Esophagus squamous epithelium (tissue), 5 donors: ENCODE measurements around the gene QPRT. TPM values are rescaled to one million over a fixed set of nuclear protein-coding genes. Genes with fewer than 3 reads are reported as not detected.

Experiments used
- DNase-seq: peaks from one replicate; lab custom pipeline; 2025; lab: John Stamatoyannopoulos, UW
- H3K27ac ChIP-seq, 4 donors: fragments of 200-600 bp; sonication (generic); one replicate each; pipeline ENCODE4 v1.5.1; 2016 to 2019; ENCODE audit warnings: mild to moderate bottlenecking in 1 of 4
- H3K27me3 ChIP-seq, 4 donors: fragments of 200-600 bp; sonication (generic); 1 replicate in 3 of 4; 2 replicates in 1 of 4; pipeline versions ENCODE4 v1.5.1 to v1.6.0; 2017 to 2021; ENCODE audit warnings: antibody characterized with exemption in 1 of 4
- H3K36me3 ChIP-seq, 3 donors: fragments of 200-600 bp; sonication (generic); one replicate each; pipeline ENCODE4 v1.5.1; 2016 to 2019
- H3K4me1 ChIP-seq, 3 donors: fragments of 200-600 bp; sonication (generic); one replicate each; pipeline ENCODE4 v1.5.1; 2017 to 2019
- H3K4me3 ChIP-seq, 4 donors: fragments of 200-600 bp; sonication (generic); 1 replicate in 3 of 4; 2 replicates in 1 of 4; pipeline ENCODE4 v1.5.1; 2016 to 2019; ENCODE audit warnings: mild to moderate bottlenecking in 2 of 4, moderate library complexity in 1 of 4
- H3K9me3 ChIP-seq, 3 donors: fragments of 200-600 bp; sonication (generic); one replicate each; pipeline ENCODE4 v1.5.1; 2016 to 2019
- CTCF ChIP-seq, 6 experiments: fragments of 450-650 bp in 4 of 6; fragments of 200-600 bp in 2 of 6; sonication (generic) in 2 of 6; IDR thresholded peaks; one replicate each; pipeline ENCODE4 v1.5.1; 2016 to 2019; ENCODE audit warnings: antibody characterized with exemption in 6 of 6, mild to moderate bottlenecking in 4 of 6, moderate library complexity in 4 of 6
- POLR2A ChIP-seq, 4 donors: fragments of 450-650 bp; IDR thresholded peaks; one replicate each; pipeline ENCODE4 v1.6.1; 2017; ENCODE audit warnings: antibody characterized with exemption in 4 of 4, mild to moderate bottlenecking in 4 of 4, moderate library complexity in 3 of 4
- WGBS, 2 donors: methylation state at CpG; one replicate each; pipeline ENCODE4 v1.1.5; 2018; 5-methylcytosine and 5-hydroxymethylcytosine counted together
- intact Hi-C: fragments of 100-400 bp; cut with DNase I; formaldehyde crosslinking; loops from one replicate; pipeline ENCODE4 v1.15.0; 2022
- total RNA-seq, 4 donors: library from RNA; depleted of rRNA; stranded (reverse); fragments of >200 nt; gene quantifications; one replicate each; pipeline ENCODE4 v1.1.0, GENCODE V29; 2016
- donor health status: DM: yes; HTN: yes; CAD: no.

Gene QPRT
- total RNA-seq, 4 donors from 2014 or later = 0.40 to 3.6 (median 1.9) TPM

GRCh38 chr16:29714396-29714795 lies 35.4 kb downstream of the QPRT start:
- Histone ChIP-seq H3K36me3 (no peaks in the 10 kb centered on the region), H3K4me3 (no peak overlapping the region), H3K27me3 (no peaks in the 10 kb centered on the region), H3K4me1 (peaks cover 0 to 14% (median 0%) of the 10 kb centered on the region in 3 donors), H3K27ac (no peak overlapping the region), H3K9me3 (no peaks in the 10 kb centered on the region)
- no peak for DNase-seq
- intact Hi-C loops = no loop called here
- TF ChIP-seq CTCF (IDR thresholded peaks at IDR 0.05) = no peak
- TF ChIP-seq POLR2A (IDR thresholded peaks at IDR 0.05) = no peak
- 54 to 84% methylated on average over 2 of the region's 2 CpGs for WGBS, 2 donors

GRCh38 chr16:29714972-29715371 lies 36.0 kb downstream of the QPRT start:
- Histone ChIP-seq H3K4me3 (no peak overlapping the region), H3K27ac (no peak overlapping the region), H3K36me3 (no peaks in the 10 kb centered on the region), H3K9me3 (no peaks in the 10 kb centered on the region), H3K27me3 (no peaks in the 10 kb centered on the region), H3K4me1 (peaks cover 0 to 17% (median 0%) of the 10 kb centered on the region in 3 donors)
- intact Hi-C loops = loop anchor here (5.0 kb wide), 1 partner anchor 67 kb away; no protein-coding TSS in a partner anchor
- WGBS, 2 donors = 25 to 31% methylated on average over 1 of the region's 1 CpG
- TF ChIP-seq CTCF (IDR thresholded peaks at IDR 0.05) = no peak
- no peak for DNase-seq

GRCh38 chr16:29717113-29717512 lies 38.1 kb downstream of the QPRT start:
- Histone ChIP-seq H3K36me3 (no peaks in the 10 kb centered on the region), H3K9me3 (no peaks in the 10 kb centered on the region), H3K4me3 (no peak overlapping the region), H3K27me3 (no peaks in the 10 kb centered on the region), H3K4me1 (peaks cover 0 to 13% (median 0%) of the 10 kb centered on the region in 3 donors), H3K27ac (no peak overlapping the region)
- 81 to 87% methylated on average over 2 to 5 of the region's 7 CpGs for WGBS, 2 donors
- DNase-seq = no peak
- TF ChIP-seq CTCF (IDR thresholded peaks at IDR 0.05) (no peak), POLR2A (IDR thresholded peaks at IDR 0.05) (no peak)
- intact Hi-C loops = loop anchor here (5.0 kb wide), 1 partner anchor 65 kb away; no protein-coding TSS in a partner anchor

GRCh38 chr16:29719063-29719462 lies 40.1 kb downstream of the QPRT start:
- no peak overlapping the region for H3K4me3 ChIP-seq
- H3K27ac ChIP-seq = no peak overlapping the region
- no peak for DNase-seq
- H3K36me3 ChIP-seq = no peaks in the 10 kb centered on the region
- no peaks in the 10 kb centered on the region for H3K27me3 ChIP-seq
- H3K4me1 ChIP-seq = peaks cover 0 to 13% (median 0%) of the 10 kb centered on the region in 3 donors
- WGBS, 2 donors = 15 to 30% methylated on average over 4 of the region's 4 CpGs
- TF ChIP-seq CTCF (IDR thresholded peaks at IDR 0.05) (no peak), POLR2A (IDR thresholded peaks at IDR 0.05) (no peak)
- intact Hi-C loops = loop anchor here (5.0 kb wide), 1 partner anchor 63 kb away; no protein-coding TSS in a partner anchor
- no peaks in the 10 kb centered on the region for H3K9me3 ChIP-seq

GRCh38 chr16:29720703-29721102 lies 41.7 kb downstream of the QPRT start:
- H3K27ac ChIP-seq = no peak overlapping the region
- H3K36me3 ChIP-seq = no peaks in the 10 kb centered on the region
- TF ChIP-seq CTCF (IDR thresholded peaks at IDR 0.05) = no peak
- no peak for TF ChIP-seq POLR2A (IDR thresholded peaks at IDR 0.05)
- H3K4me1 ChIP-seq = peaks cover 0 to 13% (median 0%) of the 10 kb centered on the region in 3 donors
- no peaks in the 10 kb centered on the region for H3K9me3 ChIP-seq
- no peaks in the 10 kb centered on the region for H3K27me3 ChIP-seq
- WGBS, 2 donors = 80 to 89% methylated on average over 3 to 5 of the region's 5 CpGs
- DNase-seq = no peak
- no peak overlapping the region for H3K4me3 ChIP-seq
- intact Hi-C loops = no loop called here
